Measurements from ENCODE around the gene CCDC177.
A peak's percentile ranks its signal among the peaks of the same experiment; 100 is the strongest.

Gene CCDC177

GRCh38 chr14:69611172-69612013 lies 36.7 kb upstream of the CCDC177 start, which contains the start of gene SUSD6 (continued):
- TF ChIP-seq ZBTB11 (tag by site-specific recombination; conservative IDR thresholded peaks at IDR 0.05; ENCODE audit: low read depth): no peak
- TF ChIP-seq KLF7 (tag by site-specific recombination; IDR thresholded peaks at IDR 0.05; ENCODE audit: borderline replicate concordance): no peak
- no peak for TF ChIP-seq SCRT2 (tag by site-specific recombination; IDR thresholded peaks at IDR 0.05)
- TF ChIP-seq ZNF354C (tag by site-specific recombination; IDR thresholded peaks at IDR 0.05; ENCODE audit: borderline replicate concordance, low read depth): no peak
- TF ChIP-seq ZSCAN16 (tag by site-specific recombination; IDR thresholded peaks at IDR 0.05): no peak
- TF ChIP-seq ZNF366 (tag by site-specific recombination; conservative IDR thresholded peaks at IDR 0.05): no peak
- TF ChIP-seq ZNF221 (tag by site-specific recombination; IDR thresholded peaks at IDR 0.05; ENCODE audit: borderline replicate concordance): no peak
- TF ChIP-seq ZNF23 (tag by site-specific recombination; IDR thresholded peaks at IDR 0.05; ENCODE audit: borderline replicate concordance): no peak
- no peak for TF ChIP-seq PRDM6 (tag by site-specific recombination; IDR thresholded peaks at IDR 0.05)
- TF ChIP-seq ZNF549 (tag by site-specific recombination; IDR thresholded peaks at IDR 0.05): no peak
- TF ChIP-seq ATF2 (tag by site-specific recombination; IDR thresholded peaks at IDR 0.05; ENCODE audit: low read depth): no peak
- no peak for TF ChIP-seq ZNF48 (tag by site-specific recombination; IDR thresholded peaks at IDR 0.05)
- TF ChIP-seq ZNF26 (tag by site-specific recombination; IDR thresholded peaks at IDR 0.05): no peak
- no peak for TF ChIP-seq ZNF521 (tag by site-specific recombination; IDR thresholded peaks at IDR 0.05)
- no peak for TF ChIP-seq ZNF10 (tag by site-specific recombination; IDR thresholded peaks at IDR 0.05)
- TF ChIP-seq SCRT1 (tag by site-specific recombination; IDR thresholded peaks at IDR 0.05; ENCODE audit: borderline replicate concordance): no peak
- no peak for TF ChIP-seq ZNF548 (tag by site-specific recombination; IDR thresholded peaks at IDR 0.05)
- TF ChIP-seq ZFHX2 (tag by site-specific recombination; conservative IDR thresholded peaks at IDR 0.05): peak; percentile 38
- no peak for TF ChIP-seq ZBTB21 (tag by site-specific recombination; IDR thresholded peaks at IDR 0.05)
- no peak for TF ChIP-seq ZNF426 (tag by site-specific recombination; IDR thresholded peaks at IDR 0.05)
- no peak for TF ChIP-seq ZNF169 (tag by site-specific recombination; IDR thresholded peaks at IDR 0.05)
- TF ChIP-seq ZFP3 (tag by site-specific recombination; IDR thresholded peaks at IDR 0.05; ENCODE audit: low read depth): no peak
- no peak for TF ChIP-seq ZNF433 (tag by site-specific recombination; IDR thresholded peaks at IDR 0.05; ENCODE audit: low read depth)
- peak; percentile 66; the same call in 1 of the 2 replicates for TF ChIP-seq GLIS1 (tag by site-specific recombination; IDR thresholded peaks at IDR 0.05)
- TF ChIP-seq ZNF510 (tag by site-specific recombination; IDR thresholded peaks at IDR 0.05; ENCODE audit: insufficient replicate concordance): no peak
- TF ChIP-seq ZNF350 (tag by site-specific recombination; IDR thresholded peaks at IDR 0.05): no peak

Data from HEK293 (cell line).